NCI-H748 treated with DMSO at 0.1 percent for 48 hours (cell line): ENCODE measurements around the gene ANK3.

Experiments
- DNase-seq: peaks from one replicate; lab custom pipeline; 2025; lab: John Stamatoyannopoulos, UW

ANK3 gene

GRCh38 chr10:60341969-60342368 lies 47.7 kb downstream of the ANK3 start:
- DNase-seq: no peak

DNA sequence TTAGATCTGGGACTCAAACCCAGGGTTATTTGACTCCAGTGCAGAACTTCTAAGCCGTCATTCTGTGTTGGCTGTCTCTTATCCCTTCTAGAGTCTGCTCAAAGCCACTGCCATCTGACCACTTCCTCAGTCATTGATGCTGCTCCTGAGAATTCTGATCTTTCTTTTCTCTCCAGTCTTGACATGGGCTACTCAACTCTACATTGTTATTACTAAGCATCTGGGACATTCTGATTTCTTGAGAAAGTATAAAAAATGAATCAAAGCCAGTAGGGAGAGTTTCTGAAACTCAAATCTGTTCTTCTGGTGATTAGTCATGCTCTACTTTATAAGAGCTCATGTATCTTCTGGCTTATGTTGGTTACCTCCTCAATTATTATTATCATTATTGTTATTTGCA lies 48.7 kb downstream of the ANK3 start:
- DNase-seq: no peak

GRCh38 chr10:60339757-60340156 lies 49.9 kb downstream of the ANK3 start:
- DNase-seq: no peak

DNA sequence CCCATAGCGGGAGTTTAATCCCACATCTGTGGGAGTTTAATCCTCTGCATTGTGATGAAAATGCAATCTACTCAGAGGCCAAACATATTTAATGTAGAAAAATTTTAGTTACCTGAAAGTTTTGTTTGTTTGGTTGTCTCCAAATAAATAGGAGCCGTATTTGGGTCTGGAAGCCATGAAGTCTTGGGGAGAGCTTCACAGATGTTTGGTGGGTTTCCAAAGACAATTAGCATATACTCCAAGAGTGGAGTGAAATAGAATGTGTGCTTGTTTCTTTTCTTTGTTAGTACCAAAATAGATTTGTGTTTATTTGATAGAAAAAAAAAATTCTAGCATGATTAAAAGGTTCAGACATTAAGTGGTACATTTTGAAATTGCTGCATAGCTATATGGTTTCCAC lies 50.9 kb downstream of the ANK3 start:
- DNase-seq: no peak

GRCh38 chr10:60338002-60338564 lies 51.6 kb downstream of the ANK3 start:
- no peak for DNase-seq

DNA sequence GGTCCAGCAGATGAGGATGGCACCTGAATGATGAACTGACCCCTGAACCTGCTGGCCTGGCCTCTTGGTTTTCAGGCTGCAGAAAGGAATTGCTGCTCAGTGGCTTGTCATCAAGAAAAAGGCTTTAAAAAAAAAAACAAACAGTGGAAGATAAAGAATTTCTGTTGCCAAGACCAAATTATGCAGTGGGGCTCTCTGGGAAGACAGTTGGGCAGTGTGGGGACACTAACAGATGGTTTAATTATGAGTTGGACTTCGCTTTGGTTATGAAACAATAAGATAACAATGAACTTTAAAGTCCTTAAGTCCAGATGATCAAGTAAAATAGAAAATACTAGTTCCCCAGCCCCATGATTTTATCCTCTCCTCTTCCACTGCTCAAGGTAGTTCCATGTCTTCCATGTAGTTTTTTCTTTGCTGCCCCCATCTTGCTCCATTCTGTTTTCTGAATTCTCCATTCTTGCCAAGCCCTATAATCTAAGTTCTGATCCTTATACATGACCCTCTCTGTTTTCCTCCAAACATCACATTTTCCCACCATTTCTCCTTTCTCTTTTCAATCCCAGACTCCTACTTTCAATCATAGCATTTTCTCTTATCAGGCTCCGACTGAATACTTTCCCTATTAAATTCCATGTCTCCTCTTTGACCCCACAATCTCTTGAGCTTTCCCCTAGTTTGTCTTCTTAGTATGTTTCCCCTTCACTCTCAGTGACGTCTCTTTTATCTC lies 52.6 kb downstream of the ANK3 start:
- DNase-seq: no peak

GRCh38 chr10:60335708-60336107 lies 54.0 kb downstream of the ANK3 start:
- no peak for DNase-seq

- DNase-seq: no peak
Measured at GRCh38 chr10:60334991-60335390, 54.7 kb downstream of the ANK3 start.

- DNase-seq: no peak
Measured at GRCh38 chr10:60332371-60332770, 57.3 kb downstream of the ANK3 start.

DNA sequence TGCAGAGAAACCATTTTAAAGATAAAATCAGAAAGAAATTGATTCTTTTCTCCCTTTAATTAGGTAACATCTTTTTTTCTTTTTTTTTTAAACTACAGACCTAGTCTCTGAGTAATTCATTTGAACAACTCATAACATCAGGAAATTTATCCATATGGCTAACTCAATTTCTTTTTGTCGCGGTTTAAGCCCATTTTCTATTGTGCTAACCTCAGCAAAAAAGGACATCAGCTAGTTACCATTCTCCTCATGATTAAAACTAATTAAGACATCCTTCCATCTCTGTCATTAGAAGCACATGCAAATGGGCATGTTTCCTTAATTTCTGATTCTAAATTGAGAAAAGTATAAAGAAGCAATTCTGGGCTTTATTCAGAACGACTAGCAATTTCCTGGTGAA lies 57.8 kb downstream of the ANK3 start:
- DNase-seq: no peak

- no peak for DNase-seq
Measured at GRCh38 chr10:60323162-60323561, 66.5 kb downstream of the ANK3 start.

DNA sequence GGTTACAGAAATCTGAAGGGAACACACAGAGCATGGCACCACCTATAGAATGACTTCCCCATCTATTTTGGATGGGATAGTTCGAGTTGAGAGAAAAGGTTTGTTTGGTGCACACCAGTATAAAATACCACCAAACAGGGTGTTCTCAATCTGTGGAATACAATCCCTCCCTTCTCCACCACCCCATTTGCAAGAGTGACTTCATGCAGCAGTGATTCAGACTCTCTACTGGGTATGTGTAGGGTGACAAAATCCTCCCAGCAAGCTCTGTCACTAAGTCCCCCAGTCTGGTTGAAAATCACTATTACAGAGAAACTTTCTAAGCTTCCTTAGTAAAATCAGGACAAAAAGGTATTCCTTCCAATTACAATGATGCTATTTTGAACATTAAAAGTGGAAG lies 69.0 kb downstream of the ANK3 start:
- no peak for DNase-seq

GRCh38 chr10:60316029-60316428 lies 73.6 kb downstream of the ANK3 start:
- DNase-seq: no peak

GRCh38 chr10:60315311-60315710 lies 74.4 kb downstream of the ANK3 start:
- DNase-seq: no peak

- peak; percentile 6 for DNase-seq
Measured at GRCh38 chr10:60314069-60314940, 75.4 kb downstream of the ANK3 start.

DNA sequence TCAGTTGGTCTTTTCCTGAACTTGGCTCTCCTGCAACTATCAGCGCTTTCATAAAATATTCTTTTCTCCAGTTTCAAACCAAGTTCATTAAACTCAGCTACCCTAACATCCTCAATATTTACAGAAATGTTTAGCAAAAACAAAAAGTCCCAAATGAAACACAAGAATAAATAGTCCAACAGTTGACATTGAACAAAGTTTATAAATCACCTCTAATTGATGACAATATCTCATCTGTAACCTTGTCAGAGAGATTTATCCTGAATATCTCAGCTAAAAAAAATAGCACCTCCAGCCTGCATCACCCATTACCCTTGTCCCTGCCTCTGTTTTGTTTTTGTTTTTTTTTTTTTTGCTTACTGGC lies 76.1 kb downstream of the ANK3 start:
- no peak for DNase-seq

GRCh38 chr10:60312818-60313588 lies 76.7 kb downstream of the ANK3 start:
- DNase-seq: no peak

GRCh38 chr10:60311821-60312220 lies 77.9 kb downstream of the ANK3 start:
- no peak for DNase-seq

DNA sequence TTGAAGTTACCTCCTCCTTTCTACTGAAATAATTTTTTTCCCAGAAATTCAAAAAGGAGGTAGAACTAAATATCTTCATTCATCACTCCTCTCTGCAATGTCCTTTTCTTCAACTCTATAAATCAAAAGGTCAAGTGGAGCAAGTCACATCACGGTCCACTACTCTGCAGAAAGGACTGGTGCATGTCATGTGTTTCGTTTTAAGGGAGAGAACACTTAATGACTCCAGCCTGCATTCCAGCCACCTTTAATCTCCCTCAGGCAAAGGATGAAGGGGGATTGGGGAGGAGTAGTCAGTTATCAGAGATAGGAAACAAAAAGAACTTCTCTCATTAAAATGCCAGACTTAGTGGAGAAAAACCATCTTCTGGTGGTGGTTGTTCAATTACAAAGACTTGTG lies 78.9 kb downstream of the ANK3 start:
- DNase-seq: no peak

- DNase-seq: no peak
Measured at GRCh38 chr10:60309891-60310290, 79.8 kb downstream of the ANK3 start.

DNA sequence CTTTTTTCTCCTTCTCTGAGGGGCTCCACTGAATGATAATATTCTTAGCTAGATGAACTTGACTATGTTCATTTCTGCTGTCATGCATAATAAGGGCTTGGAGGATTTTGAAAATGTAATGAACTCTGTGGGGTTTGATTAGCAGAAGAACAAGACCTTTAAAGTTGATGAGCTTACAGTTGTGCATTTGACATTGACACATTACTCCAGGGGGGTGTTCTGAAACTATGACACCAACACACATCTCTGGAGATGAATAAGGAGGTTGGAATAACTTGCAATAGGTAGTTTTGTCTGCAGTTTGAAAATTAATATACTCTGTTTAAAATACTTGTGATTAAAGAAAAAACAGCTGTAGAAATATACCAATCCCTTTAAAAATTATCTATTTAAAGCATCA lies 80.3 kb downstream of the ANK3 start:
- DNase-seq: no peak

DNA sequence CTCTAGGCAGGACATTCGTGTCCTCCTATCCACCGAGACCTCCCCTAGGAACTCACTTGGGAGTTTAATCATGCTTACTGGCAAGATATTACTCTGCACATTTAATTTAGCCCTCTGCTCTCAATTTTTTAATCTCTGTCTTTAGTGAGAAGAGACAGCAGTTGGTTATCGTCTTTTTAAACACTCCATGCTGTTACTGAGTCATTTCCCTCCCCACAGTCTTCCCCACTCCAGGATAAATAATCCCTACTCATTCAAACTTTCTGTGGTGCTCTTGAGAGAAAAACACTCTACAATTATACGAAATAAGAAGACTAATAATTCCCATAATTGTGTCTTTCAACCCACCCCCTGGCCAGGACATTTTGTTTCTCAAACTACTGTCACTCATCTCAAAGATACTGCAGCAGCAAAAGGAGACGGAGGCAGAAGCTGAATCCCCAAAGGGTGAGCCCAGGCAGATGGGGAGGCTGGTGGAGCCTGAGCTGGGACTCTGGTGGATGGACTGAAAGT lies 84.2 kb downstream of the ANK3 start:
- no peak for DNase-seq
